ENCODE data around the gene NES.

NES gene

DNA sequence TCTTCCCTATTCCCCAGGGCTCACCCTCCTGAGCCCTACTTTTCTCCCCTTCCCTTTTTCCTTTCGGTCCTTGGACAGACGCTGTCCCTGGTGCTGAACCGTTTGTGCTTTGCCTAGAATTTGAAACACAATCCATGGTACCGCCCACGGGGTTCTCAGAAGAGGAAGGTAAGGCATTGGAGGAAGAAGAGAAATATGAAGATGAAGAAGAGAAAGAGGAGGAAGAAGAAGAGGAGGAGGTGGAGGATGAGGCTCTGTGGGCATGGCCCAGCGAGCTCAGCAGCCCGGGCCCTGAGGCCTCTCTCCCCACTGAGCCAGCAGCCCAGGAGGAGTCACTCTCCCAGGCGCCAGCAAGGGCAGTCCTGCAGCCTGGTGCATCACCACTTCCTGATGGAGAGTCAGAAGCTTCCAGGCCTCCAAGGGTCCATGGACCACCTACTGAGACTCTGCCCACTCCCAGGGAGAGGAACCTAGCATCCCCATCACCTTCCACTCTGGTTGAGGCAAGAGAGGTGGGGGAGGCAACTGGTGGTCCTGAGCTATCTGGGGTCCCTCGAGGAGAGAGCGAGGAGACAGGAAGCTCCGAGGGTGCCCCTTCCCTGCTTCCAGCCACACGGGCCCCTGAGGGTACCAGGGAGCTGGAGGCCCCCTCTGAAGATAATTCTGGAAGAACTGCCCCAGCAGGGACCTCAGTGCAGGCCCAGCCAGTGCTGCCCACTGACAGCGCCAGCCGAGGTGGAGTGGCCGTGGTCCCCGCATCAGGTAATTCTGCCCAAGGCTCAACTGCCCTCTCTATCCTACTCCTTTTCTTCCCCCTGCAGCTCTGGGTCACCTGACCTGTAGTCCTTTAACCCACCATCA, 24.8 kb downstream of the NES start (continued):
- TF ChIP-seq, protein P1, sequence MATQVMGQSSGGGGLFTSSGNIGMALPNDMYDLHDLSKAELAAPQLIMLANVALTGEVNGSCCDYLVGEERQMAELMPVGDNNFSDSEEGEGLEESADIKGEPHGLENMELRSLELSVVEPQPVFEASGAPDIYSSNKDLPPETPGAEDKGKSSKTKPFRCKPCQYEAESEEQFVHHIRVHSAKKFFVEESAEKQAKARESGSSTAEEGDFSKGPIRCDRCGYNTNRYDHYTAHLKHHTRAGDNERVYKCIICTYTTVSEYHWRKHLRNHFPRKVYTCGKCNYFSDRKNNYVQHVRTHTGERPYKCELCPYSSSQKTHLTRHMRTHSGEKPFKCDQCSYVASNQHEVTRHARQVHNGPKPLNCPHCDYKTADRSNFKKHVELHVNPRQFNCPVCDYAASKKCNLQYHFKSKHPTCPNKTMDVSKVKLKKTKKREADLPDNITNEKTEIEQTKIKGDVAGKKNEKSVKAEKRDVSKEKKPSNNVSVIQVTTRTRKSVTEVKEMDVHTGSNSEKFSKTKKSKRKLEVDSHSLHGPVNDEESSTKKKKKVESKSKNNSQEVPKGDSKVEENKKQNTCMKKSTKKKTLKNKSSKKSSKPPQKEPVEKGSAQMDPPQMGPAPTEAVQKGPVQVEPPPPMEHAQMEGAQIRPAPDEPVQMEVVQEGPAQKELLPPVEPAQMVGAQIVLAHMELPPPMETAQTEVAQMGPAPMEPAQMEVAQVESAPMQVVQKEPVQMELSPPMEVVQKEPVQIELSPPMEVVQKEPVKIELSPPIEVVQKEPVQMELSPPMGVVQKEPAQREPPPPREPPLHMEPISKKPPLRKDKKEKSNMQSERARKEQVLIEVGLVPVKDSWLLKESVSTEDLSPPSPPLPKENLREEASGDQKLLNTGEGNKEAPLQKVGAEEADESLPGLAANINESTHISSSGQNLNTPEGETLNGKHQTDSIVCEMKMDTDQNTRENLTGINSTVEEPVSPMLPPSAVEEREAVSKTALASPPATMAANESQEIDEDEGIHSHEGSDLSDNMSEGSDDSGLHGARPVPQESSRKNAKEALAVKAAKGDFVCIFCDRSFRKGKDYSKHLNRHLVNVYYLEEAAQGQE (tag by site-specific recombination; IDR thresholded peaks at IDR 0.05) = peak; percentile 99
- TF ChIP-seq, protein P2, sequence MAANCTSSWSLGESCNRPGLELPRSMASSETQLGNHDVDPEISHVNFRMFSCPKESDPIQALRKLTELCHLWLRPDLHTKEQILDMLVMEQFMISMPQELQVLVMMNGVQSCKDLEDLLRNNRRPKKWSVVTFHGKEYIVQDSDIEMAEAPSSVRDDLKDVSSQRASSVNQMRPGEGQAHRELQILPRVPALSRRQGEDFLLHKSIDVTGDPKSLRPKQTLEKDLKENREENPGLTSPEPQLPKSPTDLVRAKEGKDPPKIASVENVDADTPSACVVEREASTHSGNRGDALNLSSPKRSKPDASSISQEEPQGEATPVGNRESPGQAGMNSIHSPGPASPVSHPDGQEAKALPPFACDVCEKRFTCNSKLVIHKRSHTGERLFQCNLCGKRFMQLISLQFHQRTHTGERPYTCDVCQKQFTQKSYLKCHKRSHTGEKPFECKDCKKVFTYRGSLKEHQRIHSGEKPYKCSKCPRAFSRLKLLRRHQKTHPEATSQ (tag by site-specific recombination; IDR thresholded peaks at IDR 0.05) = no peak
- no peak for TF ChIP-seq MZF1 (tag by site-specific recombination; IDR thresholded peaks at IDR 0.05; ENCODE audit: borderline replicate concordance)

DNA sequence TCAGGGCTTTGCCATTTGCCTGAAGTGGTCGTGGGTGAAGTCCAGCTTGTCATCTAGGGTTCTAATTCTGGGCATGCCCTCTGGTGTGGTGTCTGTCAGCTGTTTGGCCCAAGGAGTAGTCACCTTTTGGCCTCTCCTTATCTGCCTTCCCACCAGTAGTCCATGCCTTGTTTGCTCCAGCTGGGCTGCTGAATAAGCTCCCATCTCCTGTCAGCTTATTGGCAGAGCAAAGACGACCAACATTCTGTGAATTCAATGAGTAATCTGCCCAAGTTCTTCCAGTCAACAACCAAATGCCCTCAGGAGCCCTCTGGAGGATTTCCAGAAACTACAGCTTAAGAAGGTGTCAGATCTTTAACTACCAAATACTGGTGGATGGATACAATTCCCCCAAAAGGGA, 28.3 kb downstream of the NES start:
- Histone ChIP-seq H3K36me3 (ENCODE audit: control insufficient read depth in 2 of 2, insufficient read depth in 1 of 2, low read length in 2 of 2) (no peaks in the 10 kb centered on the region), H3K4me3 (ENCODE audit: low read depth, low read length) (no peak overlapping the region), H3K4me1 (ENCODE audit: control insufficient read depth, insufficient read depth, low read length) (no peaks in the 10 kb centered on the region), H3K27ac (ENCODE audit: extremely low read depth, low read depth, low read length) (no peak overlapping the region), H3K9me3 (ENCODE audit: control insufficient read depth, insufficient read depth, low read depth, low read length) (no peaks in the 10 kb centered on the region)
- ChIA-PET POLR2A (interaction anchor here (0.6 to 1.2 kb wide), 3 partner anchors 12 to 28 kb away, joined by 3 to 5 read pairs (median 5); partner anchors contain the start of gene NES), CTCF (interaction anchor here (0.8 to 6.3 kb wide), 10 partner anchors 9 to 77 kb away, joined by 3 to 91 read pairs (median 5); partner anchors contain the start of gene HAPLN2)
- TF ChIP-seq, protein P3, sequence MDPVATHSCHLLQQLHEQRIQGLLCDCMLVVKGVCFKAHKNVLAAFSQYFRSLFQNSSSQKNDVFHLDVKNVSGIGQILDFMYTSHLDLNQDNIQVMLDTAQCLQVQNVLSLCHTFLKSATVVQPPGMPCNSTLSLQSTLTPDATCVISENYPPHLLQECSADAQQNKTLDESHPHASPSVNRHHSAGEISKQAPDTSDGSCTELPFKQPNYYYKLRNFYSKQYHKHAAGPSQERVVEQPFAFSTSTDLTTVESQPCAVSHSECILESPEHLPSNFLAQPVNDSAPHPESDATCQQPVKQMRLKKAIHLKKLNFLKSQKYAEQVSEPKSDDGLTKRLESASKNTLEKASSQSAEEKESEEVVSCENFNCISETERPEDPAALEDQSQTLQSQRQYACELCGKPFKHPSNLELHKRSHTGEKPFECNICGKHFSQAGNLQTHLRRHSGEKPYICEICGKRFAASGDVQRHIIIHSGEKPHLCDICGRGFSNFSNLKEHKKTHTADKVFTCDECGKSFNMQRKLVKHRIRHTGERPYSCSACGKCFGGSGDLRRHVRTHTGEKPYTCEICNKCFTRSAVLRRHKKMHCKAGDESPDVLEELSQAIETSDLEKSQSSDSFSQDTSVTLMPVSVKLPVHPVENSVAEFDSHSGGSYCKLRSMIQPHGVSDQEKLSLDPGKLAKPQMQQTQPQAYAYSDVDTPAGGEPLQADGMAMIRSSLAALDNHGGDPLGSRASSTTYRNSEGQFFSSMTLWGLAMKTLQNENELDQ (tag by site-specific recombination; IDR thresholded peaks at IDR 0.05; ENCODE audit: low read depth) = no peak
- TF ChIP-seq ZNF624 (tag by site-specific recombination; IDR thresholded peaks at IDR 0.05) (no peak), TRIM28 (IDR thresholded peaks at IDR 0.05; ENCODE audit: borderline replicate concordance, low read length) (no peak), ZNF157 (tag by site-specific recombination; IDR thresholded peaks at IDR 0.05) (no peak), ZNF596 (tag by site-specific recombination; IDR thresholded peaks at IDR 0.05) (no peak), ZNF561 (tag by site-specific recombination; IDR thresholded peaks at IDR 0.05; ENCODE audit: borderline replicate concordance) (no peak), ZNF391 (tag by site-specific recombination; IDR thresholded peaks at IDR 0.05; ENCODE audit: borderline replicate concordance, low read depth) (no peak), ZNF747 (tag by site-specific recombination; IDR thresholded peaks at IDR 0.05) (no peak), TCF7L2 (IDR thresholded peaks at IDR 0.05; ENCODE audit: borderline replicate concordance, low read depth, low read length) (no peak), ZNF560 (tag by site-specific recombination; IDR thresholded peaks at IDR 0.05; ENCODE audit: borderline replicate concordance) (no peak)
- TF ChIP-seq, protein P4, sequence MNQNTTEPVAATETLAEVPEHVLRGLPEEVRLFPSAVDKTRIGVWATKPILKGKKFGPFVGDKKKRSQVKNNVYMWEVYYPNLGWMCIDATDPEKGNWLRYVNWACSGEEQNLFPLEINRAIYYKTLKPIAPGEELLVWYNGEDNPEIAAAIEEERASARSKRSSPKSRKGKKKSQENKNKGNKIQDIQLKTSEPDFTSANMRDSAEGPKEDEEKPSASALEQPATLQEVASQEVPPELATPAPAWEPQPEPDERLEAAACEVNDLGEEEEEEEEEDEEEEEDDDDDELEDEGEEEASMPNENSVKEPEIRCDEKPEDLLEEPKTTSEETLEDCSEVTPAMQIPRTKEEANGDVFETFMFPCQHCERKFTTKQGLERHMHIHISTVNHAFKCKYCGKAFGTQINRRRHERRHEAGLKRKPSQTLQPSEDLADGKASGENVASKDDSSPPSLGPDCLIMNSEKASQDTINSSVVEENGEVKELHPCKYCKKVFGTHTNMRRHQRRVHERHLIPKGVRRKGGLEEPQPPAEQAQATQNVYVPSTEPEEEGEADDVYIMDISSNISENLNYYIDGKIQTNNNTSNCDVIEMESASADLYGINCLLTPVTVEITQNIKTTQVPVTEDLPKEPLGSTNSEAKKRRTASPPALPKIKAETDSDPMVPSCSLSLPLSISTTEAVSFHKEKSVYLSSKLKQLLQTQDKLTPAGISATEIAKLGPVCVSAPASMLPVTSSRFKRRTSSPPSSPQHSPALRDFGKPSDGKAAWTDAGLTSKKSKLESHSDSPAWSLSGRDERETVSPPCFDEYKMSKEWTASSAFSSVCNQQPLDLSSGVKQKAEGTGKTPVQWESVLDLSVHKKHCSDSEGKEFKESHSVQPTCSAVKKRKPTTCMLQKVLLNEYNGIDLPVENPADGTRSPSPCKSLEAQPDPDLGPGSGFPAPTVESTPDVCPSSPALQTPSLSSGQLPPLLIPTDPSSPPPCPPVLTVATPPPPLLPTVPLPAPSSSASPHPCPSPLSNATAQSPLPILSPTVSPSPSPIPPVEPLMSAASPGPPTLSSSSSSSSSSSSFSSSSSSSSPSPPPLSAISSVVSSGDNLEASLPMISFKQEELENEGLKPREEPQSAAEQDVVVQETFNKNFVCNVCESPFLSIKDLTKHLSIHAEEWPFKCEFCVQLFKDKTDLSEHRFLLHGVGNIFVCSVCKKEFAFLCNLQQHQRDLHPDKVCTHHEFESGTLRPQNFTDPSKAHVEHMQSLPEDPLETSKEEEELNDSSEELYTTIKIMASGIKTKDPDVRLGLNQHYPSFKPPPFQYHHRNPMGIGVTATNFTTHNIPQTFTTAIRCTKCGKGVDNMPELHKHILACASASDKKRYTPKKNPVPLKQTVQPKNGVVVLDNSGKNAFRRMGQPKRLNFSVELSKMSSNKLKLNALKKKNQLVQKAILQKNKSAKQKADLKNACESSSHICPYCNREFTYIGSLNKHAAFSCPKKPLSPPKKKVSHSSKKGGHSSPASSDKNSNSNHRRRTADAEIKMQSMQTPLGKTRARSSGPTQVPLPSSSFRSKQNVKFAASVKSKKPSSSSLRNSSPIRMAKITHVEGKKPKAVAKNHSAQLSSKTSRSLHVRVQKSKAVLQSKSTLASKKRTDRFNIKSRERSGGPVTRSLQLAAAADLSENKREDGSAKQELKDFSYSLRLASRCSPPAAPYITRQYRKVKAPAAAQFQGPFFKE (tag by site-specific recombination; IDR thresholded peaks at IDR 0.05; ENCODE audit: borderline replicate concordance) = no peak
- TF ChIP-seq, protein P5, sequence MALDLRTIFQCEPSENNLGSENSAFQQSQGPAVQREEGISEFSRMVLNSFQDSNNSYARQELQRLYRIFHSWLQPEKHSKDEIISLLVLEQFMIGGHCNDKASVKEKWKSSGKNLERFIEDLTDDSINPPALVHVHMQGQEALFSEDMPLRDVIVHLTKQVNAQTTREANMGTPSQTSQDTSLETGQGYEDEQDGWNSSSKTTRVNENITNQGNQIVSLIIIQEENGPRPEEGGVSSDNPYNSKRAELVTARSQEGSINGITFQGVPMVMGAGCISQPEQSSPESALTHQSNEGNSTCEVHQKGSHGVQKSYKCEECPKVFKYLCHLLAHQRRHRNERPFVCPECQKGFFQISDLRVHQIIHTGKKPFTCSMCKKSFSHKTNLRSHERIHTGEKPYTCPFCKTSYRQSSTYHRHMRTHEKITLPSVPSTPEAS (tag by site-specific recombination; IDR thresholded peaks at IDR 0.05) = no peak
- TF ChIP-seq, protein P1 (tag by site-specific recombination; IDR thresholded peaks at IDR 0.05) = no peak

All from HEK293 (cell line).